ENCODE results near the gene PWWP2B. TPM values are rescaled to one million over a fixed set of nuclear protein-coding genes. Genes with fewer than 3 reads are reported as not detected.

PWWP2B gene
- total and polyA plus RNA-seq, 2 of the 13 experiments (the other 11 are each of a cell fraction or from before 2014, with no cell fraction given), result 2.3 to 4.7 TPM

DNA sequence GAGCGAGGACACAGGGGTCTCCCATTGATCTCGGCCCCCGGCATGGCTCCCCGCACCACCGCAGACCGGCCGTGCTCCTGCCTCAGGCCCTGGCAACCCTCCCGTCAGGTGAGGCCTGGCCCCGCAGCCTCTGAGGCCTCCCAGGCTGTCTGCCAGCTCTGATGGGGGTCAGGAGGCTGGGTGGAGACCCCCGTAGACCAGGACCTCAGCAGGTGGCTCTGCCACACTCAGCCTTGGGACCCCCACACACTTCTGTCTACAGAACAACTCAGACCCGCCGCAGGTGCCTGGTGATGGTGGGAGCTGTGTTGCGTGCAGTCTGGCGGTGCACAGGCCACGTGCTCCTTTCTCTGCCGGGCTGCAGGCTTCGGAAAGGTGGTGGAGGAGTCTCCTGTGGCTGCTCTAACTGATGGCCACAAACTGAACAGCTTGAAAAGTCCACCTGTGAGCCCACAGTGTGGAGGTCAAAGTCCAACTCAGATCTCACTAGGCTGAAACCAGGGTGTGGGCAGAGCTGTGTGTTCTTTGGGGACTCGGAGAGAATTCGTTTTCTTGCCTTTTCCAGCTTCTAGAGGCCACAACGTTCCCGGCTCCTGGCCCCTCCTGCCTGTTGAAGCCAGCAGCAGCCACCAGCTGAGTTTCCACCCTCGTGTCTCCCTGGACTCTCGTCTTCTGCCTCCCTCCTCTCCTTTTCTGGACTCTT lies 62.5 kb downstream of the PWWP2B start (continued):
- TF ChIP-seq ZNF816 (CRISPR knock-in tag; IDR thresholded peaks at IDR 0.05; ENCODE audit: borderline replicate concordance) (no peak), ZNF331 (CRISPR knock-in tag; IDR thresholded peaks at IDR 0.05) (no peak), ZNF678 (CRISPR knock-in tag; IDR thresholded peaks at IDR 0.05) (no peak), HOXD1 (CRISPR knock-in tag; IDR thresholded peaks at IDR 0.05) (no peak), ZNF577 (CRISPR knock-in tag; IDR thresholded peaks at IDR 0.05; ENCODE audit: borderline replicate concordance, low read depth) (no peak), SMAD3 (CRISPR knock-in tag; IDR thresholded peaks at IDR 0.05) (no peak), SRSF1 (optimal IDR thresholded peaks at IDR 0.05; ENCODE audit: low read depth, low read length) (no peak)
- TF ChIP-seq, protein P1, sequence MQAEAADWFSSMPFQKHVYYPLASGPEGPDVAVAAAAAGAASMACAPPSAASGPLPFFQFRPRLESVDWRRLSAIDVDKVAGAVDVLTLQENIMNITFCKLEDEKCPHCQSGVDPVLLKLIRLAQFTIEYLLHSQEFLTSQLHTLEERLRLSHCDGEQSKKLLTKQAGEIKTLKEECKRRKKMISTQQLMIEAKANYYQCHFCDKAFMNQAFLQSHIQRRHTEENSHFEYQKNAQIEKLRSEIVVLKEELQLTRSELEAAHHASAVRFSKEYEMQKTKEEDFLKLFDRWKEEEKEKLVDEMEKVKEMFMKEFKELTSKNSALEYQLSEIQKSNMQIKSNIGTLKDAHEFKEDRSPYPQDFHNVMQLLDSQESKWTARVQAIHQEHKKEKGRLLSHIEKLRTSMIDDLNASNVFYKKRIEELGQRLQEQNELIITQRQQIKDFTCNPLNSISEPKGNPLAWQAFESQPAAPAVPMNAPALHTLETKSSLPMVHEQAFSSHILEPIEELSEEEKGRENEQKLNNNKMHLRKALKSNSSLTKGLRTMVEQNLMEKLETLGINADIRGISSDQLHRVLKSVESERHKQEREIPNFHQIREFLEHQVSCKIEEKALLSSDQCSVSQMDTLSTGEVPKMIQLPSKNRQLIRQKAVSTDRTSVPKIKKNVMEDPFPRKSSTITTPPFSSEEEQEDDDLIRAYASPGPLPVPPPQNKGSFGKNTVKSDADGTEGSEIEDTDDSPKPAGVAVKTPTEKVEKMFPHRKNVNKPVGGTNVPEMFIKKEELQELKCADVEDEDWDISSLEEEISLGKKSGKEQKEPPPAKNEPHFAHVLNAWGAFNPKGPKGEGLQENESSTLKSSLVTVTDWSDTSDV (CRISPR knock-in tag; IDR thresholded peaks at IDR 0.05), result 0 out of 2 replicates have a peak, but pooled peaks have one; percentile 71
- TF ChIP-seq, protein P2, sequence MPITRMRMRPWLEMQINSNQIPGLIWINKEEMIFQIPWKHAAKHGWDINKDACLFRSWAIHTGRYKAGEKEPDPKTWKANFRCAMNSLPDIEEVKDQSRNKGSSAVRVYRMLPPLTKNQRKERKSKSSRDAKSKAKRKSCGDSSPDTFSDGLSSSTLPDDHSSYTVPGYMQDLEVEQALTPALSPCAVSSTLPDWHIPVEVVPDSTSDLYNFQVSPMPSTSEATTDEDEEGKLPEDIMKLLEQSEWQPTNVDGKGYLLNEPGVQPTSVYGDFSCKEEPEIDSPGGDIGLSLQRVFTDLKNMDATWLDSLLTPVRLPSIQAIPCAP (CRISPR knock-in tag; IDR thresholded peaks at IDR 0.05; ENCODE audit: low read depth), result no peak
- TF ChIP-seq, protein P3, sequence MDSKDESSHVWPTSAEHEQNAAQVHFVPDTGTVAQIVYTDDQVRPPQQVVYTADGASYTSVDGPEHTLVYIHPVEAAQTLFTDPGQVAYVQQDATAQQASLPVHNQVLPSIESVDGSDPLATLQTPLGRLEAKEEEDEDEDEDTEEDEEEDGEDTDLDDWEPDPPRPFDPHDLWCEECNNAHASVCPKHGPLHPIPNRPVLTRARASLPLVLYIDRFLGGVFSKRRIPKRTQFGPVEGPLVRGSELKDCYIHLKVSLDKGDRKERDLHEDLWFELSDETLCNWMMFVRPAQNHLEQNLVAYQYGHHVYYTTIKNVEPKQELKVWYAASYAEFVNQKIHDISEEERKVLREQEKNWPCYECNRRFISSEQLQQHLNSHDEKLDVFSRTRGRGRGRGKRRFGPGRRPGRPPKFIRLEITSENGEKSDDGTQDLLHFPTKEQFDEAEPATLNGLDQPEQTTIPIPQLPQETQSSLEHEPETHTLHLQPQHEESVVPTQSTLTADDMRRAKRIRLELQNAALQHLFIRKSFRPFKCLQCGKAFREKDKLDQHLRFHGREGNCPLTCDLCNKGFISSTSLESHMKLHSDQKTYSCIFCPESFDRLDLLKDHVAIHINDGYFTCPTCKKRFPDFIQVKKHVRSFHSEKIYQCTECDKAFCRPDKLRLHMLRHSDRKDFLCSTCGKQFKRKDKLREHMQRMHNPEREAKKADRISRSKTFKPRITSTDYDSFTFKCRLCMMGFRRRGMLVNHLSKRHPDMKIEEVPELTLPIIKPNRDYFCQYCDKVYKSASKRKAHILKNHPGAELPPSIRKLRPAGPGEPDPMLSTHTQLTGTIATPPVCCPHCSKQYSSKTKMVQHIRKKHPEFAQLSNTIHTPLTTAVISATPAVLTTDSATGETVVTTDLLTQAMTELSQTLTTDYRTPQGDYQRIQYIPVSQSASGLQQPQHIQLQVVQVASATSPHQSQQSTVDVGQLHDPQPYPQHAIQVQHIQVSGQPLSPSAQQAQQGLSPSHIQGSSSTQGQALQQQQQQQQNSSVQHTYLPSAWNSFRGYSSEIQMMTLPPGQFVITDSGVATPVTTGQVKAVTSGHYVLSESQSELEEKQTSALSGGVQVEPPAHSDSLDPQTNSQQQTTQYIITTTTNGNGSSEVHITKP (CRISPR knock-in tag; IDR thresholded peaks at IDR 0.05; ENCODE audit: low read depth), result no peak
